ENCODE data around the gene TRMO. TPM values are rescaled to one million over a fixed set of nuclear protein-coding genes. Genes with fewer than 3 reads are reported as not detected.

TRMO gene
- total and polyA plus RNA-seq, 2 experiments from 2014 or later = 10.5 to 13.0 TPM

GRCh38 chr9:97866300-97866699 is 56.0 kb downstream of the TRMO start:
- in situ Hi-C loops (cut with MboI) = no loop called here
- WGBS, 2 experiments (ENCODE audit: low coverage in 1 of 2, low lambda C conversion rate in 2 of 2, missing lambda C conversion rate in 2 of 2) = 86 to 88% methylated on average over 1 of the region's 1 CpG
- no peaks in the 10 kb centered on the region for H3K36me3 ChIP-seq (ENCODE audit: low read depth)
- no peak overlapping the region for H3K27ac ChIP-seq
- no peak overlapping the region for H3K9ac ChIP-seq
- H3K4me3 ChIP-seq = no peak overlapping the region
- TF ChIP-seq EZH2phosphoT487 (IDR thresholded peaks at IDR 0.05; ENCODE audit: insufficient read depth, low read depth) (no peak), EZH2 (IDR thresholded peaks at IDR 0.05; ENCODE audit: insufficient read depth, poor library complexity, severe bottlenecking) (no peak)
- H4K20me1 ChIP-seq (ENCODE audit: insufficient read depth) = no peaks in the 10 kb centered on the region
- H3K4me2 ChIP-seq (ENCODE audit: unreplicated experiment) = no peak overlapping the region
- H3K9me2 ChIP-seq (ENCODE audit: insufficient read depth) = no peaks in the 10 kb centered on the region
- H3K27me3 ChIP-seq (replicated peaks; ENCODE audit: insufficient read depth) = peaks cover 54% of the 10 kb centered on the region
- H2AFZ ChIP-seq = no peak overlapping the region
- no peaks in the 10 kb centered on the region for H3K79me2 ChIP-seq (ENCODE audit: insufficient read depth)
- no peak for DNase-seq
- no peaks in the 10 kb centered on the region for H3K4me1 ChIP-seq (ENCODE audit: insufficient read depth)
- H3K9me3 ChIP-seq (ENCODE audit: low read depth) = peaks cover 4% of the 10 kb centered on the region
- no peaks in the 10 kb centered on the region for H3F3A ChIP-seq (ENCODE audit: insufficient read depth)

- Histone ChIP-seq H3K79me2 (ENCODE audit: insufficient read depth) (no peaks in the 10 kb centered on the region), H4K20me1 (ENCODE audit: insufficient read depth) (no peaks in the 10 kb centered on the region), H3K4me3 (no peak overlapping the region), H3K9me3 (ENCODE audit: low read depth) (peaks cover 4% of the 10 kb centered on the region), H2AFZ (no peak overlapping the region), H3K36me3 (ENCODE audit: low read depth) (no peaks in the 10 kb centered on the region), H3K27me3 (replicated peaks; ENCODE audit: insufficient read depth) (peaks cover 65% of the 10 kb centered on the region), H3K27ac (no peak overlapping the region), H3K9ac (no peak overlapping the region), H3K4me1 (ENCODE audit: insufficient read depth) (no peaks in the 10 kb centered on the region), H3K4me2 (ENCODE audit: unreplicated experiment) (no peak overlapping the region), H3K9me2 (ENCODE audit: insufficient read depth) (no peaks in the 10 kb centered on the region), H3F3A (ENCODE audit: insufficient read depth) (no peaks in the 10 kb centered on the region)
- TF ChIP-seq EZH2phosphoT487 (IDR thresholded peaks at IDR 0.05; ENCODE audit: insufficient read depth, low read depth) (no peak), EZH2 (IDR thresholded peaks at IDR 0.05; ENCODE audit: insufficient read depth, poor library complexity, severe bottlenecking) (no peak)
- DNase-seq = no peak
- in situ Hi-C loops (cut with MboI) = no loop called here
- 0 to 6% methylated on average over 1 of the region's 1 CpG for WGBS, 2 experiments (ENCODE audit: low coverage in 1 of 2, low lambda C conversion rate in 2 of 2, missing lambda C conversion rate in 2 of 2)
Measured at GRCh38 chr9:97864396-97864795, 57.9 kb downstream of the TRMO start.

GRCh38 chr9:97863314-97863713 is 59.0 kb downstream of the TRMO start:
- H3K27me3 ChIP-seq (replicated peaks; ENCODE audit: insufficient read depth) = peaks cover 76% of the 10 kb centered on the region

GRCh38 chr9:97861148-97861475 is 61.2 kb downstream of the TRMO start:
- Histone ChIP-seq H3K4me1 (ENCODE audit: insufficient read depth) (no peaks in the 10 kb centered on the region; the same call in 1 of the 2 replicates), H3K4me3 (no peak overlapping the region), H3K36me3 (ENCODE audit: low read depth) (no peaks in the 10 kb centered on the region), H3K9me3 (ENCODE audit: low read depth) (no peaks in the 10 kb centered on the region), H3K4me2 (ENCODE audit: unreplicated experiment) (no peak overlapping the region), H2AFZ (no peak overlapping the region), H4K20me1 (ENCODE audit: insufficient read depth) (no peaks in the 10 kb centered on the region), H3K9ac (no peak overlapping the region), H3K27me3 (replicated peaks; ENCODE audit: insufficient read depth) (peaks cover 92% of the 10 kb centered on the region), H3F3A (ENCODE audit: insufficient read depth) (no peaks in the 10 kb centered on the region), H3K27ac (no peak overlapping the region), H3K9me2 (ENCODE audit: insufficient read depth) (no peaks in the 10 kb centered on the region), H3K79me2 (ENCODE audit: insufficient read depth) (no peaks in the 10 kb centered on the region)
- in situ Hi-C loops (cut with MboI) = no loop called here
- WGBS, 2 experiments (ENCODE audit: low coverage in 1 of 2, low lambda C conversion rate in 2 of 2, missing lambda C conversion rate in 2 of 2) = 47 to 58% methylated on average over 5 of the region's 5 CpGs
- no peak for DNase-seq
- TF ChIP-seq EZH2 (IDR thresholded peaks at IDR 0.05; ENCODE audit: insufficient read depth, poor library complexity, severe bottlenecking) (no peak), EZH2phosphoT487 (IDR thresholded peaks at IDR 0.05; ENCODE audit: insufficient read depth, low read depth) (no peak)

More at GRCh38 chr9:97863314-97863713, 59.0 kb downstream of the TRMO start:
- in situ Hi-C loops (cut with MboI) = no loop called here
- Histone ChIP-seq H2AFZ (no peak overlapping the region), H3K9me3 (ENCODE audit: low read depth) (peaks cover 4% of the 10 kb centered on the region), H3K9ac (no peak overlapping the region), H3K4me2 (ENCODE audit: unreplicated experiment) (no peak overlapping the region), H3K9me2 (ENCODE audit: insufficient read depth) (no peaks in the 10 kb centered on the region), H3K4me3 (no peak overlapping the region), H3K36me3 (ENCODE audit: low read depth) (no peaks in the 10 kb centered on the region), H4K20me1 (ENCODE audit: insufficient read depth) (no peaks in the 10 kb centered on the region), H3K4me1 (ENCODE audit: insufficient read depth) (no peaks in the 10 kb centered on the region; the same call in 1 of the 2 replicates), H3K27ac (no peak overlapping the region), H3F3A (ENCODE audit: insufficient read depth) (no peaks in the 10 kb centered on the region), H3K79me2 (ENCODE audit: insufficient read depth) (no peaks in the 10 kb centered on the region)
- 55 to 57% methylated on average over 7 of the region's 7 CpGs for WGBS, 2 experiments (ENCODE audit: low coverage in 1 of 2, low lambda C conversion rate in 2 of 2, missing lambda C conversion rate in 2 of 2)
- TF ChIP-seq EZH2 (IDR thresholded peaks at IDR 0.05; ENCODE audit: insufficient read depth, poor library complexity, severe bottlenecking) = no peak
- TF ChIP-seq EZH2phosphoT487 (IDR thresholded peaks at IDR 0.05; ENCODE audit: insufficient read depth, low read depth) = no peak
- no peak for DNase-seq

Measured in GM23248 (cell line).